ENCODE measurements around the gene KCNJ6.

GRCh38 chr21:37647781-37648180, 268.5 kb downstream of the KCNJ6 start:
- TF ChIP-seq CTCF (IDR thresholded peaks at IDR 0.05) (no peak), POLR2AphosphoS5 (IDR thresholded peaks at IDR 0.05; ENCODE audit: low read depth, low read length) (no peak), SIN3A (IDR thresholded peaks at IDR 0.05; ENCODE audit: borderline replicate concordance, insufficient read depth, low read depth, low read length) (no peak), REST (IDR thresholded peaks at IDR 0.05; ENCODE audit: insufficient read depth in 1 of 2, low read depth in 2 of 2, low read length in 1 of 2) (no peak)
